Measurements from ENCODE around the gene SMIM10L2A.

- TF ChIP-seq CTCF (IDR thresholded peaks at IDR 0.05; ENCODE audit: insufficient read depth, low read length) (no peak), POLR2AphosphoS5 (IDR thresholded peaks at IDR 0.05; ENCODE audit: low read depth) (no peak), REST (IDR thresholded peaks at IDR 0.05; ENCODE audit: insufficient replicate concordance, low read depth) (no peak)
These were observed 7.7 kb downstream of the SMIM10L2A start for GRCh38 chrX:135429429-135429828.
